CD4-positive, alpha-beta T cell treated with Interferon alpha-2 for 1 hour (primary cell): ENCODE data around the gene BCAS4.
"Not testable (repeated sequence)": the region's sequence is repeated elsewhere in the genome, so short reads cannot be mapped to it uniquely, and the experiment has no call there.

Source experiments
- DNase-seq, 2 donors: peaks; one replicate each; pipeline ENCODE4 v3.0.0-alpha.2; 2020 to 2022

Gene BCAS4, protein sequence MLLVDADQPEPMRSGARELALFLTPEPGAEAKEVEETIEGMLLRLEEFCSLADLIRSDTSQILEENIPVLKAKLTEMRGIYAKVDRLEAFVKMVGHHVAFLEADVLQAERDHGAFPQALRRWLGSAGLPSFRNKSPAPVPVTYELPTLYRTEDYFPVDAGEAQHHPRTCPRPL

DNA sequence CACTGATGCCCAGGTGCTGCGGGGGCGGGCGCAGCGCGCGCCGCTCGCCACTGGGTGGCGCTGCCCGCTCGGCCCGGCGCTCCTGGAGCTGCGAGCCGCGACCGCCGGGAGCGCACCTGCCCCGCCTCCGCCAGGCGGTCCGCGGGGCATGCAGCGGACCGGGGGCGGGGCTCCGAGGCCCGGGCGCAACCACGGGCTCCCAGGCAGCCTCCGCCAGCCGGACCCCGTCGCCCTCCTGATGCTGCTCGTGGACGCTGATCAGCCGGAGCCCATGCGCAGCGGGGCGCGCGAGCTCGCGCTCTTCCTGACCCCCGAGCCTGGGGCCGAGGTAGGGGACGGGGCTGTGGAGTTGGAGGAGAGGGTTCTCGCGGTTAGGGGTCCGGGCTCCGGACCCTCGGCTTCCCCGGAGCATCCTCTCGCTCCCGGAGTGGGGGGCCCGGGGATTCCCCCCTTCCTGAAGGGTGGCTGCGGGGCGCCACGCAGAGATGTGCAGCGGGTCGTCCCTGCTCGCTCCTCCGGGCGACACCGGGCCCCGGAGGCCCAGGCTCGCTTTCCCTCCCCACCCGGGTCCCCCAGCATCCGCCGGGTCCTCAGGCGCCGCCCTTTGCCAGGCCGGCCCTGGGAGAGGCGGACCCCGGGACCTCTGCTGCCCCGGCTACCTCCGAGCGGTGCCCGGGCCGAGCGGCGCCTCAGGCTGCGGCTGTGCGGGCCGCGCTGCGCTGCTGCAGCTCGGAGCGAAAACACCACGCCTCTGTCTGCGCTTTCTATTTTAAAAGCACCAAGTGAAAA lies at the start of gene BCAS4:
Gene BCAS4, plus strand, starts transcription at position 216 of the 789 bp plus-strand sequence. Its CDS starts 23 bp downstream, at position 239.
- DNase-seq: peak; percentile 85 to 91

DNA sequence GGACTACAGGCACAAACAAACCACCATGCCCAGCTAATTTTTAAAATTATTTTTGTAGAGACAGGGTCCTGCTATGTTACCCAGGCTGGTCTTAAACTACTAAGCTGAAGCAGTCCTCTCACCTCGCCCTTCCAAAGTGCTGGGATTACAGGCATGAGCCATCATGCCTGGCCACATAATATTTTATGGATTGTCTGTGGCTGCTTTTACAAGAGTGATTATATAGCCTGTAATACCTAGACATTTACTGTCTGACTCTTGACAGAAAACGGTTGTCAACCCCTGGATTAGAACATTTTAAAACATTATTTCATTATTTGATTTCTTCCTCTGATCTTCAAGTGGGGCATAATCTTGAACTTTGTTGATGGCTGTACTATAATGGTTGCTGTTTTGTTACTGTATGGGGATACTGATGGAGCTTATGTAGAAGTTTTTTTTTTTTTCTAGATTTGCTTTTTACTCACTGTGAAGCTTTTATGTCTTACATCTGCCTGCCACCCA lies 49.2 kb upstream of the BCAS4 start:
- no peak for DNase-seq

DNA sequence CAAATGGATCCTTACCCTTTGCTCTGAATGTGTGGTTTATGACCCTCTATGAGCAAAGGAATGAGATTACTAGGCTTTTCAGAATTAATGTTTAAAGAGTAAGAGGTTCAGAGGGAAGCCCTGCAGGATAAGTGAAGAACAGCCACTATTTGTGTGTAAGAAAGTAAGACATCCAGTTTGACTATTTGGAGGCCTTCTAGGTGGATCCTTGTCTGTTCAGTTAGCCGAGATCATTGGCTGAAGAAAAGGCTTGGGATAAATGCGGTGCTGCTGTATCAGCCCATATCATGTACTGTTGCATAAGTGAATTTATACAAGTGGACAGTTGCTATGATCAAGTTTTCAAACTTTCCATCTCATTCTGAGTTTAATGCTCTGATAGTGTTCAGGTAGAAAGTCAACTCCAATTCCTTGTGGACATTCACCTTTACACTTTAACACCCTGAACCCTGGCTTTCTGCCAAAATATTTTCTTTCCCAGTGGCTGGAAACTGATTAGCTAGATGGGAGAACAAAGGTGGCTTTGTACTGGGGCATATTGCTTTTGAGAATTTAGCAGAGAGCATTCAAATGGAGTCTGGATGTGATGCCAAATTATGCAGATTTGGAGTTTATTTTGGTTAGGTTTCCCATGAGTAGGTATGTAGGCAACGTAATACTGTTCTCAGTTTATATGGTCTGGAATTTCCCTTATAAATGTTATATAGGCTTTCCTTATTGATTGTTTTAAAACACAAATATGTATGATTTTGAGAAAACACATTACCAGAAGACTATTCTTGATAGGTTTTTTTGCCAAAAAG lies 48.5 kb upstream of the BCAS4 start:
- DNase-seq: no peak

DNA sequence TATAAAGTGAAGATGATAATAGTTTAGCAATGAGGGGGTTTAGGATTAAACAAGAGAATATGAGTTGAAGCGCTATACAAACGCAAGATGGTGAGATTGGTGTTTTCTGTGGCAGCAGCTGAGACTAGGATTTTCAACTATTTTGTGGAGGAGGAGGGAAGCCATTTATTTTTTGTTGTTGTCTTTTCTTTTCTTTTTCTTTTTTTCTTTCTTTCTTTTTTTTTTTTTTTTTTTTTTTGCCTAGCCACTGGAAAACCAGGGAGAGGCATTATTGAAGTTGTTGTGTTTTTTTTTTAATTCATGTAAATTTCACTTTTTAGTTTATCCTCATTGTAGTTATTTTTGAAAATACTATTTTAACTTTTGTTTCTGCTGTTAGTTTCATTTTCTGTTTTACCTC lies 47.6 kb upstream of the BCAS4 start:
- no peak for DNase-seq

DNA sequence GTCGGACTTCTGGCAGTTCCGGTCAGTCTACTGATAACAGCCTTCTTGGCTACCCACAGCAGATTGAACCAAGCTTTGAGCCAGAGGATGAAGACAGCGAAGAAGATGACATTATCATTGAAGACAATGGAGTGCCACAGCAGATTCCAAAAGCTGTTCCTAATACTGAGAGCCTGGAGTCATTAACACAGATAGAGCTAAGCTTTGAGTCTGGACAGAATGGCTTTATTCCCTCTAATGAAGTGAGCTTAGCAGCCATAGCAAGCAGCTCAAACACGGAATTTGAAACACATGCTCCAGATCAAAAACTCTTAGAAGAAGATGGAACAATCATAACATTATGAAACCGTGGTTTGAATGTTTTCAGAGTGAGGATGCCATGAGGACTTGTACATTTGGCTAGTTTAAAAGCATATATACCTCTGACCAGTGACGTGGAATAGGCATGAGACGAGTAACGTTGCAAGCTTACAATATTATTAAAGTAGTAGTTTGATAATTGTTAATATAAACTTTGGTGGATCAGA lies 44.7 kb upstream of the BCAS4 start:
- DNase-seq: no peak

DNA sequence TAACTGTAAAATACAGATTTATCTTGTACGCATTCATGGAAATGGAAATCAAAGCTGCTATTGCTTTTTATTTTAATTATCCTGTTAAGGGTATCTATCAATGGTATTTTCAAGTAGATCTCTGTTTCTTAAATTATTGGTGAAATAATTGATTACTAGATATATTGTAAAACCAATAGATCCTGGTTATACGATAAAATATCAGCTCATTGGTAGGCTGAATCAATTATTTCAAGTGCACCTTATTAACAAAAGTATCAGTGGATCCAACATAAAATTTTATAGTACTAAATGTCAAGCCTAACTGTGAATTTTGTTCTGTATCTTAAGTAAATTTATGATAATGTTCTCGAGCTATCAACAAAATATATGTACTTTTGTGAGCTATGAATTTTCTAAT lies 41.7 kb upstream of the BCAS4 start:
- DNase-seq: no peak

DNA sequence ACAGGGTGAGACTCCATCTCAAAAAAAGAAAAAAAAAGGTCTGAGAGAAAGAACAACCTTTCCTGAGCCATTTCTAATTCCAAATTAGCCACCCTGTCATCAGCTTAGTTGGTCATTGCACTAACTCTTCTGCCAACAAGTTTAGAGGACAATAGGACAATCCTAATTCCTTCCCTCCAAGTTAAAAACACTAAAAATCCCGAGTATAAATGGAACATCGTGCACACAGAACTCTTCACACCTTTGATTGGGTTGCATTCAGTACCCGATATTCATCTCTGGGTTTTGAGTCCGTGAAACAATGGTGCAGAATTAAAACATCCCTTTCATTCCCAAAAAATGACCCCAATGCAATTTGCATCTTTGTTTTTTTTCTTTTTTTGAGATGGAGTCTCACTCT lies 40.4 kb upstream of the BCAS4 start:
- no peak for DNase-seq

DNA sequence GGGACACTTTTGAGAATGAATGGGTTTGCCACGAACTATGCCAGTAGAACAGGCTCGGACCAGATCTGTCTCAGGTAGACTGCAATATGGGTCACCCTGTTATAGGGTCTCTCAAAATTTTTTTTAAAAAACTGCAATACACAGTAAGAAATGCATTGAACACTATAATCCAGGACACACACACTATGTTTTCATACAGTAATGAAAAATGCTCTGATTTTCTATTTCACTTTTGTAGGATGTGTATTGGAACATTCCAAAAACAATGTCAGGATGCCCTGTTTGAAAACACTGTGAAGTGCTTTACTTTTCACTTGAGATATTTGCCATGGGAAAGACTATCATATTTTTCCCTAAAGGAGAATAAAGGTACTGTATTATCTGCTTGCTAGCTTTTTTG lies 38.4 kb upstream of the BCAS4 start:
- DNase-seq: no peak

DNA sequence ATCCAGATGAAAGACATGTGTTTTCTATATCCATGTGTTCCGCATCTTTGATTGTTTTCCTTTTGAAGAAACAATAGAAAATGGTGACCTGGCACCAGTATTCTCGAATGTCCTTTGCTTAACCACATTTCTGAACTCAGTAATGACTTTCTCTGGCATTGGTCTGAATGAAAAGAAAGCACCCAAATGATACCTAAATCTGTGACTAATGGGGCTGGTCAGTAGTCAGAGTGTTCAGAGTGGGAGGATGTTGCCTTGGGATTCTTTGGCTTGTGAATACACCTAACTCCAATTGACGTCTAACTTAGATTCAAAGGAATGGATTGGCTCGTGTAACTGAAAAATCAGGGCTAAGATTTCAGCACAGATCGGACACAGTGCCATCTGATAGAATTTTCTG lies 36.4 kb upstream of the BCAS4 start:
- no peak for DNase-seq

DNA sequence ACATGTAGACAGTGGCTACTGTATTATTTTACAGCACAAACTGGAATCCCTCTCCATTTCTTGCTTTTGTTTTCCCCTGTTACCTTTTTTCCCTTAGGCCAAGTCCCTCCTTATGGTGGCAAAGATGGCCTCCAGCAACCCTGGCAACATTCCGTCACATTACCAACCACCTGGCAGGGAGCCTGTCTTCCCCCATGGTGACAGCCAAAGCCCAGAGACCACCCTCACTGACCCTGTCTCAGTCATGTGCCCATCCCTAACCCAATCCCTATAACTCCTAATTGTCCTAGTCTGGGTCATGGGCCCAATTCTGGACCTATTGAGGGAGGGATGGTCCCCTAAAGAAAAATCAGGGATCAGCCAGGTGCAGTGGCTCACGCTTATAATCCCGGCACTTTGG lies 35.9 kb upstream of the BCAS4 start:
- no peak for DNase-seq

DNA sequence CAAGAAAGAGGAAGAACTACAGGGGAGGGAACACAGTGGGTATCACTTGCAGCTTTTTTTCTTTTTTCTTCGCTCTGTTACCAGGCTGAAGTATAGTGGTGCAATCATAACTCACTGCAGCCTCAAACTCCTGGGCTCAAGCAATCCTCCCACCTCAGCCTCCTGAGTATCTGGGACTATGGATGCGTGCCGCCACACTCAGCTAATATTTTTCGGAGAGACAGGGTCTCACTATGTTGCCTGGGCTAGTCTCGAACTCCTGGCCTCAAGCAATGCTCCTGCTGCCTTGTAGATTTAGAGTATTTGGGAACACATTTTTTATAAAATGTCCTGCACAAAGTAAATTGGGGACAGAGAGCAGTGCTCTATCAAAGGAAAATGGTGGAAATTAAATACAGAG lies 35.2 kb upstream of the BCAS4 start:
- no peak for DNase-seq

DNA sequence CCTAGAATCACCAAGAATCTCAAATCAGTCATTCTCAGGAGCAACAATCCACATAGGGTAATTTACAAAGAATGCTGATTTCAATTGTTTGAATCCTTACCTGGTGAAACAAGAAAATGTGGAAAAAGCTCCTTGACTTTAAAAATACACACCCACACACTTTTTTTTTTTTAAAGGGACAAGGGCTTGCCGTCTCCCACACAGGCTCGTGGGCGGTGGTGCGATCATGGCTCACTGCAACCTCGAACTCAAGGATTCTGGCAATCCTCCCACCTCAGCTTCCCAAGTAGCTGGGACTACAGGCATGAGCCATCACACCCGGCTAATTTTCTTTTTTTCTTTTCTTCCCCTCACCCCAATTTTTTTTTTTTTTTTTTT lies 32.8 kb upstream of the BCAS4 start:
- no peak for DNase-seq

DNA sequence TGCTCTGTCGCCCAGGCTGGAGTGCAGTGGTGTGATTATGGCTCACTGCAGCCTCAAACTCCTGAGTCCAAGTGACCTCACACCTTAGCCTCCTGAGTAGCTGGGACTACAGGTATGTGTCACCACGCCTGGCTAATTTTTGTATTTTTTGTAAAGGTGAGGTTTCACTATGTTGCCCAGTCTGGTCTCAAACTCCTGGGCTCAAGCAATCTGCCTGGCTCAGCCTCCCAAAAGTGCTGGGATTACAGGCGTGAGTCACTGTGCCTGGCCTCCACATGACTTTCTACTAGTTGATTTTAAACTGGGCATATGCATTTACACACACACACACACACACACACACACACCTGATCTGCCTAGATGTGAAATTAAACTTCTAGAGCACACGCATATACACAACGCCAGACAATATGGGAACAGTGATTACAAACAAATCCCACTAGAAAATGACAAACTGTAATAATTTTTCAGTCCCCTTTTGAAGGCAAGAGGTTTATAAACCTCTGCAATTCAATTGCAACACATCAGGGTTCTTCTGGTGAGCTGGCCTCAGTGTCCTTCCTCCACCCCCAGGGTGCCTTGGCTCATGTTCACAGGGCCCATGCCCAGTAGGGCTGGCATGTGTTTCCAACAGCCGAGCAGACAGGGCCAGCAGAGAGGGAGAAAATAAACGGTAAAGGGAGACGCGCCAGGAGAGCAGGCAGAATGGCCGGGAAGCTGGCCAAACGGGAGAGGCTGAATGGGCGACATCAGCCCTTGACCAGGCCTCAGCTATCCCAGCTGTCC lies 32.2 kb upstream of the BCAS4 start:
- DNase-seq: no peak

DNA sequence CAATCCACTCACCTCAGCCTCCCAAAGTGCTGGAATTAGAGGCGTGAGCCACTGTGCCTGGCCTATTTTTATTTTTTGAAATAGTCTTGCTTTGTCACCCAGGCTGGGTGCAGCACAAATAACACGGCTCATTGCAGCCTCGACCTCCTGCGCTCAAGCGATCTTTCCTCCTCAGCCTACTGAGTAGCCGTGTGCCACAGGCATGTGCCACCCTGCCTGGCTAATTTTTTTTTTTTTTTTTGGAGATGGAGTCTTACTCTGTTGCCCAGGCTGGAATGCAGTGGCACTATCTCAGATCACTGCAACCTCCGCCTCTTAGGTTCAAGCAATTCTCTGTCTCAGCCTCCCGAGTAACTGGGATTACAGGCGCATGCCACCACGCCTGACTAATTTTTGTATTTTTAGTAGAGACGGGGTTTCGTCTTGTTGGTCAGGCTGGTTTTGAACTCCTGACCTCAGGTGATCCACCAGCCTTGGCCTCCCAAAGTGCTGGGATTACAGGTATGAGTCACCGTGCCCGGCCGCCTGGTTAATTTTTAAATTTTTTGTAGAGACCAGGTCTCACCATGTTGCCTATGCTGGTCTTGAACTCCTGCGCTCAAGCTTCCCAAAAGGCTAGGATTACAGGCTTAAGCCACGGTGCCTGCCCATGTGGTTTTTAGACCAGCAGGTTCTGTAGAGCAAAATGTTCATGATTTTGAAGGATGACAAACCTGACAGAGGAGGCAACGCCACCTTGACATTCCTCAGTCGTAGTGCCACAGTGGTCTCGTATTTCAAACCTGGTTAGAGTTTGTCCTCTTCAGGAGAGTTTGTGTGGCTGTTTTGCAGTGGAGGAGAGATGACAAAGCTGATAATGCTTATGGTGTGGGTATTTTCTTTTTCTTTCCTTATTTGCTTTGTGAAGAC lies 31.1 kb upstream of the BCAS4 start:
- DNase-seq: not testable (repeated sequence)

DNA sequence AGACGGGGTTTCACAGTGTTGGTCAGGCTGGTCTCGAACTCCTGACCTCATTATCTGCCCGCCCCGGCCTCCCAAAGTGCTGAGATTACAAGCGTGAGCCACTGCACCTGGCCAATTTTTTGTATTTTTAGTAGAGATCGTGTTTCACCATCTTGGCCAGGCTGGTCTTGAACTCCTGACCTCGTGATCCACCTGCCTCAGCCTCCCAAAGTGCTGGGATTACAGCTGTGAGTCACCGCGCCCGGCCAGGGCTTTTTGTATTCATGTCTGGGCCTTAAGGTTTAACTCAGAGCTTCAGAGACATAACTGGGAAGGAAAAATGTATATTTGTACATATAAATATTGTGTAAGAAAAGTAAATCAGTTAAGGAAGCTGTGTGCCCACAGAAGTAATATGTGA lies 29.6 kb upstream of the BCAS4 start:
- not testable (repeated sequence) for DNase-seq

DNA sequence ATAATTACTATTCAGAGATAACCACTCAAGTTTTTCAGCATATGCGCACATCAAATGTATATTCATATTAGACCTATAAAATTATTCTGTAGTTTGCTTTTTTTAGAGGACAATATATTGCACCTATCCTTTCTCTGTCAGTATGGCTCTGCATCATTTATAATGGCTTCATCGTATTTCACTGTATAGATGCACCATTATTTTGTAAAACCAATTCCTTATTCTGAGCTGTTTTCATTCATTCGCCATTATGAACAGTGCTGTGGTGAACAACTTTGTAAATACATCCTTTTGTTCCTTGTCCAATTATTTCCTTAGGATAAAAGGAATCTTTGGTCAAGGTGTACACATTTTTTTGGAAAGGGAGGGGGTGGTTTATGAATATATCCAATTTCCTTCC lies 29.2 kb upstream of the BCAS4 start:
- DNase-seq: no peak

DNA sequence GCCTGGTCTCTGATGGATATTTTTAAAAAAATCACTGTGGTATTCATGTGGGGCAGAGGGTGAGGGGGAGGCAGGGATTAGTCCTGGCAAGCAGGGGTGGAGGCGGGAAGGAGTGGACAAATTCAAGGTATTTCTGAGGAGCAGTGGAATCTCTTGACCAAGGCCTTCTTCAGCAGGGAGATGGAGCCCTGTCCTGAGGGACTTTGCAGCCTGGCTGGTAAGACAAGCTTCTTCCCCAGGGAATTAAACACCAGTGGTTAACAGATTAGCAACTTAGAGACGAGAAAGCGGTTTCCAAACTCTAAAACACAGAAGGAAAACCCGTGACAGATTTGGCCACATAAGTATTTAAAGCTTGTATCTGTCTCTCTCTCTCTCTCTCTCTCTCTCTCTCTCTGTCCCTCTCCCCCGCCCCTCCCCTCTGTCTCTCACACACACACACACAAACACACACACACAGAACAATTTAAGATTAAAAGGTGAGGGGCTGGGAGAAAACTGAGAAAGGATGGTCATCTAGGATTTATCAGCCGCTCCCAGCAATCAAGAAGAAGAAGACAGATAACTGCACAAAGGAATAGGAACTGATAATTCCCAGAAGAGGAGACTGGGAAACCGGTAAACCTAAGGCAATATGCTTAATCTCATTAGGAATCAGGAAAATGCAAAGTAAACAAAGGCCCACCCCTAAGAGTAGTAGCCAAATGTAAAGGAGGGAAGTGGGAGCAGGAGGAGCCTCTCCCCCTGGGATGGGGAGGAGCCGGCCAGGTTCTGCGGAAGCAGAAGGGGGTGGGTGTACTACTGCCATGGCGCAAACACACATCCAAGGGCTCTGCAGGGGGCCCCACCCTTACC lies 27.7 kb upstream of the BCAS4 start:
- not testable (repeated sequence) for DNase-seq

DNA sequence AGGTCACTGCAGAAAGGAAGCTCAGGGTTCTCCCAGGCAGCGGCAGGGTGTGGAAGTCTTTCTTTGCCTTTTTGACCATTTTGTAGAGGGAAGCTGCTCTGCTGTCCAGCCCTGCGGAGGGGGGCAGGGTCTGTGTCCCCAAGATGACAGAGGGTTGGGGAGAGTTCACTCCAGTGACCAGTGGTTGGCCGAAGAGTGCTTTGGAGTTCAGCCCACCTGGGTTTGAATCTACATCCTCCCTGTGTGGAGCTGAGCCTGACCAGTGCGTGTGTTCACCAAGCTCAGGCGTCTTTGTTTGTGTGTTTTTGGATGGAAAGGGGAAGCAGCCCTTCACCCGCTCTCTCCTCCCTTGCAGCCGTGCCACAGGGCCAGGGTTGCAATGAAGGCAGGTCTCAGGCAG lies 25.9 kb upstream of the BCAS4 start:
- DNase-seq: not testable (repeated sequence)

DNA sequence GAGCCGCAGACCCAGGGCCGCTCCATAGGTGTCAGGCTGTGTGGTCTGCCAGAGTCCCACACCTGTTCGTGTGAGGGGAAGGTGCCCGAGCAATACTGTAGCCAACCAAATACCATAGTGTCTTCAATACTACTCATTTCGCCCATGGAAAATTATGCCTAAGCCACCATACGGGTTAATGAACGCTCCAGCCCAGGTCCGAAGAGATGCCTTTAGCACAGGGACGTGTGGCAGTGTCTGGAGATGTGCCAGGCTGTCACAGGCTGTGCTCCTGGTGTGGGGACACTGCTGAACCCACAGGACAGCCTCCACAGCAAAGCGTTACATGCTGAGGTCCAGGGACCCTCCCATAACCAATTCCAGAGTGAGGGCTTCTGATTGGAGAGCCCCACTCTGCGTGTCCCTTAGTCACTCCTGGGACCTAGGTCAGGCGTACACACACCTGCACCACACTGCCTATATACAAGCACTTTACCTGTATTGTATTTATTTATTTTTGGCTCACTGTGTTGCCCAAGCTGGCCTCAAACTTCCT lies 25.2 kb upstream of the BCAS4 start:
- not testable (repeated sequence) for DNase-seq

DNA sequence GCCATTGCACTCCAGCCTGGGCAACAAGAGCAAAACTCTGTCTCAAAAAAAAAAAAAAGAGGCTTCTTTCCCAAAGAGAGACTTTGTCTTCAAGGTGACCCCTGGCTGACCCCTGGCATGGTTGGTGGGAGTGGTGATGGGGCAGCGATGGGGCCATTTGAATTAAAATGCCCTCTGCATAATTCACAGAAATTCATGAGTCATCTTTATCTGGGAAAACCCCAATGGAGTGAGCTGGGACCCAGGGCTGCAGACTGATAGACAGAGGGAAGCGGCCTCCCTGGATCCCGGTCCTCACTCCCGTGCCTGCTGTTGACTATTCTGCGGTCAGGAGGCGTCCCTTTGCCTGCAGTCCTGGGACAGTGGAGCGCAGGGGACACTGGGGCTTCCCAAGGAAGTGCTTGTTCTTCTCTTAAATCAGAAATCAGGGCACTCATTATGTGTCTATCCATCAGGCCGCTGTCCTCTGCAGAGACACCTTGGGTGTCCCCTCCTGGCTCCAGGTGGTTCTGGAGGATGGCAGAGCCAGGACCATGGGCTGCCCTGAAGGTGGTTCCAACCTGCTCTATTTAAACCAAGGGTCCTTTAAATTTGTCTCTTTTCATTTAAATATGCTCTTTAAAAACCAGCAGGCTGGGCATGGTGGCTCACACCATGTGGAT lies 23.3 kb upstream of the BCAS4 start:
- not testable (repeated sequence) for DNase-seq
